Measurements from ENCODE around the gene RAB6B. TPM values are rescaled to one million over a fixed set of nuclear protein-coding genes. Genes with fewer than 3 reads are reported as not detected.

Gene RAB6B
- total RNA-seq, 1 experiment from 2014 or later: 14.1 TPM

GRCh38 chr3:133884054-133884886 is 11.4 kb downstream of the RAB6B start (continued):
- TF ChIP-seq SP1 (IDR thresholded peaks at IDR 0.05; ENCODE audit: low read depth): no peak
- TF ChIP-seq FOSL1 (IDR thresholded peaks at IDR 0.05; ENCODE audit: low read depth): no peak

GRCh38 chr3:133883641-133884040 is 12.0 kb downstream of the RAB6B start:
- no peak for DNase-seq (ENCODE audit: low read depth, low spot score)
- H3K27ac ChIP-seq (ENCODE audit: low read depth, low read length): no peak overlapping the region
- no peaks in the 10 kb centered on the region for H3K9me2 ChIP-seq (ENCODE audit: insufficient read depth)
- ChIA-PET RAD21 (ENCODE audit: low non-redundant PET in 1 of 2, low total read pairs in 2 of 2, uncharacterized antibody in 2 of 2, unreplicated experiment in 2 of 2) (no interaction called here), CTCF (no interaction called here), POLR2A (no interaction called here)
- intact Hi-C loops (cut with micrococcal nuclease): no loop called here
- H4K20me1 ChIP-seq (ENCODE audit: insufficient read depth): no peaks in the 10 kb centered on the region
- no peaks in the 10 kb centered on the region for H3K27me3 ChIP-seq (ENCODE audit: insufficient read depth, low read length)
- H3K9me3 ChIP-seq (ENCODE audit: control insufficient read depth in 1 of 2, insufficient read depth in 1 of 2, low read depth in 1 of 2, low read length in 2 of 2): no peaks in the 10 kb centered on the region
- no TSS peak for BruUV-seq (replicated peaks)
- no peak for ATAC-seq
- no peaks in the 10 kb centered on the region for H3K36me3 ChIP-seq (ENCODE audit: control insufficient read depth in 1 of 2, insufficient read depth in 2 of 2, low read length in 2 of 2)
- no peak overlapping the region for H3K9ac ChIP-seq (ENCODE audit: low read length)
- no peak overlapping the region for H2AFZ ChIP-seq (ENCODE audit: low read depth, low read length, poor library complexity, severe bottlenecking)
- TF ChIP-seq ELF1 (IDR thresholded peaks at IDR 0.05; ENCODE audit: borderline replicate concordance, low read depth) (no peak), EZH2phosphoT487 (IDR thresholded peaks at IDR 0.05; ENCODE audit: borderline replicate concordance) (no peak), ZBTB33 (IDR thresholded peaks at IDR 0.05; ENCODE audit: extremely low read depth, insufficient replicate concordance, low read length) (no peak), EGR1 (IDR thresholded peaks at IDR 0.05; ENCODE audit: low read depth) (no peak), ZNF274 (IDR thresholded peaks at IDR 0.05; ENCODE audit: low read depth, low read length) (no peak), REST (IDR thresholded peaks at IDR 0.05; ENCODE audit: low read depth) (no peak), ZFX (IDR thresholded peaks at IDR 0.05) (no peak), YY1 (IDR thresholded peaks at IDR 0.05; ENCODE audit: extremely low read depth, insufficient replicate concordance, low read depth, low read length) (no peak)
- H3K4me1 ChIP-seq (ENCODE audit: control insufficient read depth in 1 of 2, insufficient read depth in 2 of 2, low read length in 2 of 2): peaks cover 0 to 9% of the 10 kb centered on the region in 2 experiments; a peak in 3 of 4 replicates
- no peaks in the 10 kb centered on the region for H3K79me2 ChIP-seq (ENCODE audit: insufficient read depth, low read length)
- no peak overlapping the region for H3K4me3 ChIP-seq (replicated peaks in 1 of 2; ENCODE audit: low read depth in 1 of 2, low read length in 2 of 2)
- no peak overlapping the region for H3K4me2 ChIP-seq (ENCODE audit: low read length)

All from HCT116 (cell line).